Erythroblast (primary cell): ENCODE measurements around the gene FOXK1.

Source experiments
- GATA1 ChIP-seq: IDR thresholded peaks from 2 replicates; pipeline ENCODE4 v1.6.1; 2011; ENCODE audit warnings: low read depth, mild to moderate bottlenecking, control low read depth, low read length, moderate library complexity
- POLR2A ChIP-seq: IDR thresholded peaks from 2 replicates; pipeline ENCODE4 v1.6.1; 2011; ENCODE audit warnings: mild to moderate bottlenecking, low read length

- no peak for TF ChIP-seq POLR2A
- no peak for TF ChIP-seq GATA1
Observed at GRCh38 chr7:4816419-4817080, 134.5 kb downstream of the FOXK1 start.
